ENCODE results near the gene EIF3K. TPM values are rescaled to one million over a fixed set of nuclear protein-coding genes. Genes with fewer than 3 reads are reported as not detected.

The EIF3K gene
- total and polyA plus RNA-seq, 2 of the 13 experiments (the other 11 are each of a cell fraction or from before 2014, with no cell fraction given), result 179 to 258 TPM

DNA sequence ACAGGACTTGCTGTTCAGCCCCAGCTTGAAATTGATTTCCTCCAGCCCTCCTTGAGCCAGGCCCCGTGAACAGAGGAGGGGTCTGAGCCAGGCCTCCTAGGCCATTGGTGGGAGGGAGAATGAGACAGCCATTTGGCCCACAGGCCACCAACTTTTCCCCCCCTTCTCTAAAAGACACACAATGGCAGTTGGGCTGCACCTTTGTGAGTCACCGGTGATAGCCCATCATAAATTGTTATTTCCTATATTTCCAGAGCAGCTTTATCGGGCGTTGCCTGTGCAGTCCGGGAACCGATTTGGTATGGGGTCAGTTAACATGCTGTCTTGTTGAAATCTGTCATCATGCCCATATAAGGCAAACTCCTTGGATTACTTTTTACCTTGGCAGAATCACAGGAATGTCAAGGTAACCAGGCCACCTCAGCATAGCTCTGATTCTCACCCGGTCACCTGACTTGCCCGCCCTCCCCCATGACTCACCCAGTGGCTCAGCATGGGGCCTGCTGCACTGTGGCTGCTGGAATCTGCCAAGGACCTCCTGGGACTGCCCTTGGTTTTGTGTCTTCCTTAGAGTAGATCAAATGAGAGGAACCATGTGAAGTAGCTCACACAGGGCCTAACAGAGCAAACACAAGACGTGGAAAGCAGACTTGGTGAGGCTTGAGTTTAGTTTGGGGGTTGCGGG is 64.5 kb downstream of the EIF3K start (continued):
- TF ChIP-seq, protein P1, sequence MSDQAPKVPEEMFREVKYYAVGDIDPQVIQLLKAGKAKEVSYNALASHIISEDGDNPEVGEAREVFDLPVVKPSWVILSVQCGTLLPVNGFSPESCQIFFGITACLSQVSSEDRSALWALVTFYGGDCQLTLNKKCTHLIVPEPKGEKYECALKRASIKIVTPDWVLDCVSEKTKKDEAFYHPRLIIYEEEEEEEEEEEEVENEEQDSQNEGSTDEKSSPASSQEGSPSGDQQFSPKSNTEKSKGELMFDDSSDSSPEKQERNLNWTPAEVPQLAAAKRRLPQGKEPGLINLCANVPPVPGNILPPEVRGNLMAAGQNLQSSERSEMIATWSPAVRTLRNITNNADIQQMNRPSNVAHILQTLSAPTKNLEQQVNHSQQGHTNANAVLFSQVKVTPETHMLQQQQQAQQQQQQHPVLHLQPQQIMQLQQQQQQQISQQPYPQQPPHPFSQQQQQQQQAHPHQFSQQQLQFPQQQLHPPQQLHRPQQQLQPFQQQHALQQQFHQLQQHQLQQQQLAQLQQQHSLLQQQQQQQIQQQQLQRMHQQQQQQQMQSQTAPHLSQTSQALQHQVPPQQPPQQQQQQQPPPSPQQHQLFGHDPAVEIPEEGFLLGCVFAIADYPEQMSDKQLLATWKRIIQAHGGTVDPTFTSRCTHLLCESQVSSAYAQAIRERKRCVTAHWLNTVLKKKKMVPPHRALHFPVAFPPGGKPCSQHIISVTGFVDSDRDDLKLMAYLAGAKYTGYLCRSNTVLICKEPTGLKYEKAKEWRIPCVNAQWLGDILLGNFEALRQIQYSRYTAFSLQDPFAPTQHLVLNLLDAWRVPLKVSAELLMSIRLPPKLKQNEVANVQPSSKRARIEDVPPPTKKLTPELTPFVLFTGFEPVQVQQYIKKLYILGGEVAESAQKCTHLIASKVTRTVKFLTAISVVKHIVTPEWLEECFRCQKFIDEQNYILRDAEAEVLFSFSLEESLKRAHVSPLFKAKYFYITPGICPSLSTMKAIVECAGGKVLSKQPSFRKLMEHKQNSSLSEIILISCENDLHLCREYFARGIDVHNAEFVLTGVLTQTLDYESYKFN (CRISPR knock-in tag; conservative IDR thresholded peaks at IDR 0.05), result peak; percentile 72
- TF ChIP-seq GATAD2A (CRISPR knock-in tag; IDR thresholded peaks at IDR 0.05) (peak; percentile 80), PHF21A (CRISPR knock-in tag; IDR thresholded peaks at IDR 0.05) (peak; percentile 51; the same call in 1 of the 2 replicates), DMAP1 (CRISPR knock-in tag; IDR thresholded peaks at IDR 0.05) (peak; percentile 61; the same call in 1 of the 2 replicates), PHF20 (CRISPR knock-in tag; IDR thresholded peaks at IDR 0.05) (no peak), CREM (IDR thresholded peaks at IDR 0.05) (peak; percentile 22; the same call in 1 of the 2 replicates), CREM (CRISPR knock-in tag; IDR thresholded peaks at IDR 0.05) (no peak), MAFF (IDR thresholded peaks at IDR 0.05; ENCODE audit: low read depth, low read length) (peak; percentile 32; the same call in 1 of the 2 replicates), ETV5 (CRISPR knock-in tag; IDR thresholded peaks at IDR 0.05; ENCODE audit: borderline replicate concordance) (peak; percentile 48; the same call in 1 of the 2 replicates), RXRB (CRISPR knock-in tag; IDR thresholded peaks at IDR 0.05; ENCODE audit: borderline replicate concordance) (peak; percentile 63; the same call in 1 of the 2 replicates), MED1 (CRISPR knock-in tag; IDR thresholded peaks at IDR 0.05) (peak; percentile 78), SRF (IDR thresholded peaks at IDR 0.05; ENCODE audit: low read depth, low read length) (peak; percentile 100), ZNF12 (CRISPR knock-in tag; IDR thresholded peaks at IDR 0.05) (peak; percentile 30; the same call in 1 of the 2 replicates)
- TF ChIP-seq, protein P2, sequence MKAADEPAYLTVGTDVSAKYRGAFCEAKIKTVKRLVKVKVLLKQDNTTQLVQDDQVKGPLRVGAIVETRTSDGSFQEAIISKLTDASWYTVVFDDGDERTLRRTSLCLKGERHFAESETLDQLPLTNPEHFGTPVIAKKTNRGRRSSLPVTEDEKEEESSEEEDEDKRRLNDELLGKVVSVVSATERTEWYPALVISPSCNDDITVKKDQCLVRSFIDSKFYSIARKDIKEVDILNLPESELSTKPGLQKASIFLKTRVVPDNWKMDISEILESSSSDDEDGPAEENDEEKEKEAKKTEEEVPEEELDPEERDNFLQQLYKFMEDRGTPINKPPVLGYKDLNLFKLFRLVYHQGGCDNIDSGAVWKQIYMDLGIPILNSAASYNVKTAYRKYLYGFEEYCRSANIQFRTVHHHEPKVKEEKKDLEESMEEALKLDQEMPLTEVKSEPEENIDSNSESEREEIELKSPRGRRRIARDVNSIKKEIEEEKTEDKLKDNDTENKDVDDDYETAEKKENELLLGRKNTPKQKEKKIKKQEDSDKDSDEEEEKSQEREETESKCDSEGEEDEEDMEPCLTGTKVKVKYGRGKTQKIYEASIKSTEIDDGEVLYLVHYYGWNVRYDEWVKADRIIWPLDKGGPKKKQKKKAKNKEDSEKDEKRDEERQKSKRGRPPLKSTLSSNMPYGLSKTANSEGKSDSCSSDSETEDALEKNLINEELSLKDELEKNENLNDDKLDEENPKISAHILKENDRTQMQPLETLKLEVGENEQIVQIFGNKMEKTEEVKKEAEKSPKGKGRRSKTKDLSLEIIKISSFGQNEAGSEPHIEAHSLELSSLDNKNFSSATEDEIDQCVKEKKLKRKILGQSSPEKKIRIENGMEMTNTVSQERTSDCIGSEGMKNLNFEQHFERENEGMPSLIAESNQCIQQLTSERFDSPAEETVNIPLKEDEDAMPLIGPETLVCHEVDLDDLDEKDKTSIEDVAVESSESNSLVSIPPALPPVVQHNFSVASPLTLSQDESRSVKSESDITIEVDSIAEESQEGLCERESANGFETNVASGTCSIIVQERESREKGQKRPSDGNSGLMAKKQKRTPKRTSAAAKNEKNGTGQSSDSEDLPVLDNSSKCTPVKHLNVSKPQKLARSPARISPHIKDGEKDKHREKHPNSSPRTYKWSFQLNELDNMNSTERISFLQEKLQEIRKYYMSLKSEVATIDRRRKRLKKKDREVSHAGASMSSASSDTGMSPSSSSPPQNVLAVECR (CRISPR knock-in tag; IDR thresholded peaks at IDR 0.05; ENCODE audit: borderline replicate concordance), result no peak; the same call in 1 of the 2 replicates
- TF ChIP-seq, protein P3, sequence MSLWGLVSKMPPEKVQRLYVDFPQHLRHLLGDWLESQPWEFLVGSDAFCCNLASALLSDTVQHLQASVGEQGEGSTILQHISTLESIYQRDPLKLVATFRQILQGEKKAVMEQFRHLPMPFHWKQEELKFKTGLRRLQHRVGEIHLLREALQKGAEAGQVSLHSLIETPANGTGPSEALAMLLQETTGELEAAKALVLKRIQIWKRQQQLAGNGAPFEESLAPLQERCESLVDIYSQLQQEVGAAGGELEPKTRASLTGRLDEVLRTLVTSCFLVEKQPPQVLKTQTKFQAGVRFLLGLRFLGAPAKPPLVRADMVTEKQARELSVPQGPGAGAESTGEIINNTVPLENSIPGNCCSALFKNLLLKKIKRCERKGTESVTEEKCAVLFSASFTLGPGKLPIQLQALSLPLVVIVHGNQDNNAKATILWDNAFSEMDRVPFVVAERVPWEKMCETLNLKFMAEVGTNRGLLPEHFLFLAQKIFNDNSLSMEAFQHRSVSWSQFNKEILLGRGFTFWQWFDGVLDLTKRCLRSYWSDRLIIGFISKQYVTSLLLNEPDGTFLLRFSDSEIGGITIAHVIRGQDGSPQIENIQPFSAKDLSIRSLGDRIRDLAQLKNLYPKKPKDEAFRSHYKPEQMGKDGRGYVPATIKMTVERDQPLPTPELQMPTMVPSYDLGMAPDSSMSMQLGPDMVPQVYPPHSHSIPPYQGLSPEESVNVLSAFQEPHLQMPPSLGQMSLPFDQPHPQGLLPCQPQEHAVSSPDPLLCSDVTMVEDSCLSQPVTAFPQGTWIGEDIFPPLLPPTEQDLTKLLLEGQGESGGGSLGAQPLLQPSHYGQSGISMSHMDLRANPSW (CRISPR knock-in tag; IDR thresholded peaks at IDR 0.05; ENCODE audit: borderline replicate concordance), result no peak
- TF ChIP-seq, protein P4, sequence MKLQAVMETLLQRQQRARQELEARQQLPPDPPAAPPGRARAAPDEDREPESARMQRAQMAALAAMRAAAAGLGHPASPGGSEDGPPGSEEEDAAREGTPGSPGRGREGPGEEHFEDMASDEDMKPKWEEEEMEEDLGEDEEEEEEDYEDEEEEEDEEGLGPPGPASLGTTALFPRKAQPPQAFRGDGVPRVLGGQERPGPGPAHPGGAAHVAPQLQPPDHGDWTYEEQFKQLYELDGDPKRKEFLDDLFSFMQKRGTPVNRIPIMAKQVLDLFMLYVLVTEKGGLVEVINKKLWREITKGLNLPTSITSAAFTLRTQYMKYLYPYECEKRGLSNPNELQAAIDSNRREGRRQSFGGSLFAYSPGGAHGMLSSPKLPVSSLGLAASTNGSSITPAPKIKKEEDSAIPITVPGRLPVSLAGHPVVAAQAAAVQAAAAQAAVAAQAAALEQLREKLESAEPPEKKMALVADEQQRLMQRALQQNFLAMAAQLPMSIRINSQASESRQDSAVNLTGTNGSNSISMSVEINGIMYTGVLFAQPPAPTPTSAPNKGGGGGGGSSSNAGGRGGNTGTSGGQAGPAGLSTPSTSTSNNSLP (IDR thresholded peaks at IDR 0.05; ENCODE audit: low read depth, low read length), result peak; percentile 74

Data from HepG2 (cell line).